GM23248 (cell line): ENCODE measurements around the gene CNKSR3. TPM values are rescaled to one million over a fixed set of nuclear protein-coding genes. Genes with fewer than 3 reads are reported as not detected.

Source experiments
- DNase-seq: peaks from one replicate; pipeline ENCODE4 v3.0.0-alpha.2; 2015
- H2AFZ ChIP-seq: fragments of 200-600 bp; sonication (generic); 2 replicates; pipeline ENCODE4 v1.6.1; 2016; ENCODE audit warnings: antibody characterized with exemption
- H3F3A ChIP-seq: fragments of 200-600 bp; sonication (generic); 2 replicates; pipeline ENCODE4 v1.6.1; 2016; ENCODE audit warnings: mild to moderate bottlenecking, antibody characterized with exemption, mixed run types; ENCODE audit not compliant: insufficient read depth
- H3K27ac ChIP-seq: fragments of 200-600 bp; sonication (generic); 2 replicates; pipeline ENCODE4 v1.5.1; 2016; ENCODE audit warnings: mild to moderate bottlenecking
- H3K27me3 ChIP-seq: fragments of 200-600 bp; sonication (generic); replicated peaks from 2 replicates; pipeline ENCODE4 v1.6.1; 2016; ENCODE audit warnings: mild to moderate bottlenecking; ENCODE audit not compliant: insufficient read depth
- H3K36me3 ChIP-seq: fragments of 200-600 bp; sonication (generic); 2 replicates; pipeline ENCODE4 v1.6.1; 2016; ENCODE audit warnings: low read depth, mild to moderate bottlenecking
- H3K4me1 ChIP-seq: fragments of 200-600 bp; sonication (generic); 2 replicates; pipeline ENCODE4 v1.6.1; 2016; ENCODE audit warnings: mild to moderate bottlenecking; ENCODE audit not compliant: insufficient read depth
- H3K4me2 ChIP-seq: fragments of 200-600 bp; sonication (generic); one replicate; pipeline ENCODE4 v1.6.1; 2016; ENCODE audit warnings: mild to moderate bottlenecking; ENCODE audit not compliant: unreplicated experiment
- H3K4me3 ChIP-seq: fragments of 200-600 bp; sonication (generic); 2 replicates; pipeline ENCODE4 v1.5.1; 2016; ENCODE audit warnings: mild to moderate bottlenecking
- H3K79me2 ChIP-seq: fragments of 200-600 bp; sonication (generic); 2 replicates; pipeline ENCODE4 v1.6.1; 2016; ENCODE audit warnings: mild to moderate bottlenecking; ENCODE audit not compliant: insufficient read depth
- H3K9ac ChIP-seq: fragments of 200-600 bp; sonication (generic); 2 replicates; pipeline ENCODE4 v1.6.1; 2016; ENCODE audit warnings: mild to moderate bottlenecking
- H3K9me2 ChIP-seq: fragments of 200-600 bp; sonication (generic); 2 replicates; pipeline ENCODE4 v1.6.1; 2016; ENCODE audit warnings: mixed run types, mild to moderate bottlenecking, moderate library complexity; ENCODE audit not compliant: insufficient read depth
- H3K9me3 ChIP-seq: fragments of 200-600 bp; sonication (generic); one replicate; pipeline ENCODE4 v1.6.1; 2017; ENCODE audit warnings: low read depth
- H4K20me1 ChIP-seq: fragments of 200-600 bp; sonication (generic); 2 replicates; pipeline ENCODE4 v1.6.0; 2016; ENCODE audit not compliant: insufficient read depth
- EZH2 ChIP-seq: fragments of 200-600 bp; sonication (generic); IDR thresholded peaks from 2 replicates; pipeline ENCODE4 v1.6.1; 2018; ENCODE audit warnings: antibody characterized with exemption, mild to moderate bottlenecking; ENCODE audit not compliant: insufficient read depth, poor library complexity, severe bottlenecking
- EZH2phosphoT487 ChIP-seq: fragments of 200-600 bp; sonication (generic); IDR thresholded peaks from 2 replicates; pipeline ENCODE4 v1.6.1; 2018; ENCODE audit warnings: antibody characterized with exemption, moderate library complexity, mild to moderate bottlenecking, low read depth; ENCODE audit not compliant: insufficient read depth
- WGBS, 2 experiments: methylation state at CpG; one replicate each; pipeline ENCODE4 v1.1.6; 2015 to 2017; ENCODE audit warnings: low lambda C conversion rate in 2 of 2, low coverage in 1 of 2; ENCODE audit errors: missing lambda C conversion rate in 2 of 2; 5-methylcytosine and 5-hydroxymethylcytosine counted together
- in situ Hi-C: fragments of 300-500 bp; cut with MboI; formaldehyde crosslinking; loops from 2 replicates; pipeline ENCODE4 v1.15.0; 2020
- polyA plus RNA-seq: library from polyadenylated mRNA; unstranded; fragments of >200 nt; fragmentation: Nextera tagmentation; extraction: Ambion mirVana; gene quantifications from 2 replicates; pipeline ENCODE4 v1.2.1, GENCODE V29; 2016
- total RNA-seq: library from RNA; depleted of rRNA; stranded (reverse); fragments of >200 nt; shearing (Covaris generic); gene quantifications from 2 replicates; pipeline ENCODE4 v1.2.3, GENCODE V29; 2014

The CNKSR3 gene
- total and polyA plus RNA-seq, 2 experiments from 2014 or later = 1.7 to 1.9 TPM

- Histone ChIP-seq H2AFZ (no peak overlapping the region), H3K4me2 (no peak overlapping the region), H3F3A (no peaks in the 10 kb centered on the region), H3K27me3 (no peaks in the 10 kb centered on the region), H3K27ac (no peak overlapping the region), H3K79me2 (no peaks in the 10 kb centered on the region), H3K9me2 (no peaks in the 10 kb centered on the region), H3K36me3 (no peaks in the 10 kb centered on the region), H3K4me1 (no peaks in the 10 kb centered on the region), H3K9ac (no peak overlapping the region), H3K4me3 (no peak overlapping the region), H3K9me3 (no peaks in the 10 kb centered on the region), H4K20me1 (no peaks in the 10 kb centered on the region)
- DNase-seq = no peak
- in situ Hi-C loops = no loop called here
- TF ChIP-seq EZH2 (no peak), EZH2phosphoT487 (no peak)
- WGBS, 2 experiments = 53 to 60% methylated on average over 3 of the region's 3 CpGs
These were observed 17.9 kb upstream of the CNKSR3 start for GRCh38 chr6:154528310-154528915.

- H3F3A ChIP-seq = no peaks in the 10 kb centered on the region
- H3K27me3 ChIP-seq = no peaks in the 10 kb centered on the region
- no peaks in the 10 kb centered on the region for H3K4me1 ChIP-seq
- 50 to 58% methylated on average over 1 of the region's 1 CpG for whole genome bisulfite sequencing, 2 experiments
- no peak overlapping the region for H3K27ac ChIP-seq
- H2AFZ ChIP-seq = no peak overlapping the region
- in situ Hi-C loops = no loop called here
- H3K9ac ChIP-seq = no peak overlapping the region
- no peak overlapping the region for H3K4me3 ChIP-seq
- H3K79me2 ChIP-seq = no peaks in the 10 kb centered on the region
- no peaks in the 10 kb centered on the region for H3K9me3 ChIP-seq
- no peak for DNase-seq
- no peaks in the 10 kb centered on the region for H3K9me2 ChIP-seq
- TF ChIP-seq EZH2phosphoT487 (no peak), EZH2 (no peak)
- H3K36me3 ChIP-seq = no peaks in the 10 kb centered on the region
- no peak overlapping the region for H3K4me2 ChIP-seq
- no peaks in the 10 kb centered on the region for H4K20me1 ChIP-seq
These were observed 16.5 kb upstream of the CNKSR3 start for GRCh38 chr6:154526996-154527395.

- no peaks in the 10 kb centered on the region for H3K27me3 ChIP-seq
- WGBS, 2 experiments = 59 to 69% methylated on average over 4 of the region's 4 CpGs
- DNase-seq = no peak
- no peaks in the 10 kb centered on the region for H3K9me2 ChIP-seq
- H2AFZ ChIP-seq = no peak overlapping the region
- H3K4me3 ChIP-seq = no peak overlapping the region
- H3K9ac ChIP-seq = no peak overlapping the region
- H3K79me2 ChIP-seq = no peaks in the 10 kb centered on the region
- no peak overlapping the region for H3K4me2 ChIP-seq
- H4K20me1 ChIP-seq = no peaks in the 10 kb centered on the region
- H3K4me1 ChIP-seq = no peaks in the 10 kb centered on the region
- no peak overlapping the region for H3K27ac ChIP-seq
- no peaks in the 10 kb centered on the region for H3K36me3 ChIP-seq
- H3F3A ChIP-seq = no peaks in the 10 kb centered on the region
- no peaks in the 10 kb centered on the region for H3K9me3 ChIP-seq
- in situ Hi-C loops = no loop called here
- TF ChIP-seq EZH2 = no peak
- no peak for TF ChIP-seq EZH2phosphoT487
These were observed 12.1 kb upstream of the CNKSR3 start for GRCh38 chr6:154522576-154522975.

- H3K79me2 ChIP-seq = no peaks in the 10 kb centered on the region
- no peak overlapping the region for H2AFZ ChIP-seq
- no peaks in the 10 kb centered on the region for H3K9me3 ChIP-seq
- H3K36me3 ChIP-seq = no peaks in the 10 kb centered on the region
- H3F3A ChIP-seq = no peaks in the 10 kb centered on the region
- H3K4me2 ChIP-seq = no peak overlapping the region
- no peak overlapping the region for H3K9ac ChIP-seq
- 83 to 84% methylated on average over 7 of the region's 7 CpGs for WGBS, 2 experiments
- in situ Hi-C loops = no loop called here
- no peaks in the 10 kb centered on the region for H3K4me1 ChIP-seq
- no peaks in the 10 kb centered on the region for H3K9me2 ChIP-seq
- no peak for DNase-seq
- H3K4me3 ChIP-seq = no peak overlapping the region
- H4K20me1 ChIP-seq = no peaks in the 10 kb centered on the region
- H3K27me3 ChIP-seq = no peaks in the 10 kb centered on the region
- no peak for TF ChIP-seq EZH2phosphoT487
- no peak for TF ChIP-seq EZH2
- no peak overlapping the region for H3K27ac ChIP-seq
These were observed 10.9 kb upstream of the CNKSR3 start for GRCh38 chr6:154521412-154521811.

GRCh38 chr6:154520280-154520679 is 9.8 kb upstream of the CNKSR3 start:
- H3K9me3 ChIP-seq = no peaks in the 10 kb centered on the region
- WGBS, 2 experiments = 61 to 70% methylated on average over 5 of the region's 5 CpGs
- no peak overlapping the region for H3K4me2 ChIP-seq
- no peak overlapping the region for H3K9ac ChIP-seq
- H3K4me1 ChIP-seq = no peaks in the 10 kb centered on the region
- no peaks in the 10 kb centered on the region for H4K20me1 ChIP-seq
- no peaks in the 10 kb centered on the region for H3K36me3 ChIP-seq
- H3K27me3 ChIP-seq = no peaks in the 10 kb centered on the region
- no peak overlapping the region for H2AFZ ChIP-seq
- H3K27ac ChIP-seq = no peak overlapping the region
- H3F3A ChIP-seq = no peaks in the 10 kb centered on the region
- no peak for DNase-seq
- H3K79me2 ChIP-seq = no peaks in the 10 kb centered on the region
- in situ Hi-C loops = no loop called here
- no peaks in the 10 kb centered on the region for H3K9me2 ChIP-seq
- H3K4me3 ChIP-seq = no peak overlapping the region
- TF ChIP-seq EZH2phosphoT487 = no peak
- TF ChIP-seq EZH2 = no peak
